ENCODE results near the gene HMGCL. TPM values are rescaled to one million over a fixed set of nuclear protein-coding genes. Genes with fewer than 3 reads are reported as not detected.
A peak's percentile ranks its signal among the peaks of the same experiment; 100 is the strongest.
"Not testable (repeated sequence)": the region's sequence is repeated elsewhere in the genome, so short reads cannot be mapped to it uniquely, and the experiment has no call there.

Gene HMGCL
- total RNA-seq, 2 experiments from 2014 or later, result 8.9 to 9.6 TPM

DNA sequence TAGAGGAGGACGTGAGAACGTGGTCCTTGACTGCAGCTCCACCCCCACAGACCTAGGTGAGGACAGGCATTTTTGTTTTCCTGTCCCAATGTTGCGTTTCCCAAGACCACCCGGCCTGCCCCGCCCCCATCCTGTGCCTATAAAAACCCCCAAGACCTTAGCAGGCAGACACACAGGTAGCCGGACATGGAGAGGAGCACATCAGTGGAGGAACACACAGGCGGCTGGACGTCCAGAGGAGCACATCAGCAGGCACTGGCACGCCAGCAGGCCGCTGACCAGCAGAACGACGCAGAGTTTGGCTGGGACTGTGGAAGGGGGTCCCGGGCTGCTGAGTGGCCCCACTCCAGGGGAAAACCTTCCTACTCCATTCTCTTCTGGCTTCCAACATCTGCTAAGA lies 12.7 kb upstream of the HMGCL start:
- TF ChIP-seq, protein P1, sequence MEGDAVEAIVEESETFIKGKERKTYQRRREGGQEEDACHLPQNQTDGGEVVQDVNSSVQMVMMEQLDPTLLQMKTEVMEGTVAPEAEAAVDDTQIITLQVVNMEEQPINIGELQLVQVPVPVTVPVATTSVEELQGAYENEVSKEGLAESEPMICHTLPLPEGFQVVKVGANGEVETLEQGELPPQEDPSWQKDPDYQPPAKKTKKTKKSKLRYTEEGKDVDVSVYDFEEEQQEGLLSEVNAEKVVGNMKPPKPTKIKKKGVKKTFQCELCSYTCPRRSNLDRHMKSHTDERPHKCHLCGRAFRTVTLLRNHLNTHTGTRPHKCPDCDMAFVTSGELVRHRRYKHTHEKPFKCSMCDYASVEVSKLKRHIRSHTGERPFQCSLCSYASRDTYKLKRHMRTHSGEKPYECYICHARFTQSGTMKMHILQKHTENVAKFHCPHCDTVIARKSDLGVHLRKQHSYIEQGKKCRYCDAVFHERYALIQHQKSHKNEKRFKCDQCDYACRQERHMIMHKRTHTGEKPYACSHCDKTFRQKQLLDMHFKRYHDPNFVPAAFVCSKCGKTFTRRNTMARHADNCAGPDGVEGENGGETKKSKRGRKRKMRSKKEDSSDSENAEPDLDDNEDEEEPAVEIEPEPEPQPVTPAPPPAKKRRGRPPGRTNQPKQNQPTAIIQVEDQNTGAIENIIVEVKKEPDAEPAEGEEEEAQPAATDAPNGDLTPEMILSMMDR (IDR thresholded peaks at IDR 0.05), result no peak
- intact Hi-C loops (cut with DNase I, micrococcal nuclease), result loop anchor here (1.0 to 5.0 kb wide), 3 partner anchors 13 to 36 kb away; partner anchors contain the start of genes FUCA1 (in 1 of the 2), GALE (in 1 of the 2) and HMGCL (in 1 of the 2)
- Histone ChIP-seq H3K36me3 (ENCODE audit: insufficient read depth, low read length) (no peaks in the 10 kb centered on the region), H3K4me1 (ENCODE audit: insufficient read depth, low read length) (peaks cover 10% of the 10 kb centered on the region), H3K9me3 (ENCODE audit: control insufficient read depth in 1 of 2, insufficient read depth in 1 of 2, low read length in 2 of 2) (no peaks in the 10 kb centered on the region), H3K4me3 (ENCODE audit: low read length) (peak overlapping the region; percentile 38), H3K27me3 (ENCODE audit: control insufficient read depth in 1 of 2, insufficient read depth in 2 of 2, low read length in 2 of 2) (no peaks in the 10 kb centered on the region), H3K27ac (ENCODE audit: low read depth in 1 of 2, low read length in 2 of 2) (no peak overlapping the region)
- CTCF ChIA-PET, result interaction anchor here (0.7 to 2.4 kb wide), 2 partner anchors 28 to 67 kb away, joined by 4 to 11 read pairs; no protein-coding TSS in a partner anchor
- Mint-ChIP-seq H3K4me3 (peak overlapping the region; percentile 65), H3K4me1 (ENCODE audit: low read depth) (peaks cover 12% of the 10 kb centered on the region), H3K27ac (no peak overlapping the region), H3K9me3 (no peaks in the 10 kb centered on the region), H3K27me3 (peaks cover 11% of the 10 kb centered on the region), H3K36me3 (ENCODE audit: low read depth) (no peaks in the 10 kb centered on the region)
- ATAC-seq (ENCODE audit: poor library complexity) (no peak), DNase-seq (peak in 2 of 14 experiments; percentile 11 to 32)
- POLR2A ChIA-PET, result interaction anchor here (0.6 to 3.0 kb wide), 3 partner anchors 13 to 37 kb away, joined by 3 to 17 read pairs (median 3); partner anchors contain the start of gene HMGCL

DNA sequence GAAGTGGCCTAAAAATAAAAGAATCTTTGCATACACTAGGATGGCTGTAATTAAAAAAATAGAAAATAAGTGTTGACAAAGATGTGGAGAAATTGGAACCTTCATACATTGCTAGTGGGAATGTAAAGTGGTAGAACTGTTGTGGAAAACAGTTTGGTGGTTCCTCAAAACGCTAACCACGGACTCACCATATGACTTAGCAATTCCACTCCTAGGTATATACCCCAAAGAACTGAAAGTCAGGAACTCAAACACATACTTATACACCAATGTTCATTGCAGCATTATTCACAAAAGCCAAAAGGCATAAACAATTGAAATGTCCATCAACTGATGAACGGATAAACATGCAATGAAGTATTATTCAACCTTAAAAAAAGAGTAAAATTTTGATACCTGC lies 10.8 kb upstream of the HMGCL start:
- no peaks in the 10 kb centered on the region for H3K36me3 ChIP-seq (ENCODE audit: insufficient read depth, low read length)
- no peaks in the 10 kb centered on the region for H3K36me3 Mint-ChIP-seq (ENCODE audit: low read depth)
- DNase-seq (peak in 2 of 14 experiments; percentile 2 to 28), ATAC-seq (ENCODE audit: poor library complexity) (no peak)
- H3K9me3 ChIP-seq (ENCODE audit: control insufficient read depth in 1 of 2, insufficient read depth in 1 of 2, low read length in 2 of 2), result no peaks in the 10 kb centered on the region
- no peaks in the 10 kb centered on the region for H3K27me3 ChIP-seq (ENCODE audit: control insufficient read depth in 1 of 2, insufficient read depth in 2 of 2, low read length in 2 of 2)
- H3K4me3 ChIP-seq (ENCODE audit: low read length), result no peak overlapping the region
- H3K27ac Mint-ChIP-seq, result no peak overlapping the region
- H3K4me1 Mint-ChIP-seq (ENCODE audit: low read depth), result peaks cover 12% of the 10 kb centered on the region
- intact Hi-C loops (cut with DNase I, micrococcal nuclease), result loop anchor here in 1 of 2 experiments (5.0 kb wide), 1 partner anchor 34 kb away; the partner anchor contains the start of gene GALE
- ChIA-PET CTCF (no interaction called here), POLR2A (no interaction called here)
- no peak overlapping the region for H3K4me3 Mint-ChIP-seq
- H3K27me3 Mint-ChIP-seq, result peaks cover 11% of the 10 kb centered on the region
- no peak overlapping the region for H3K27ac ChIP-seq (ENCODE audit: low read depth in 1 of 2, low read length in 2 of 2)
- no peaks in the 10 kb centered on the region for H3K9me3 Mint-ChIP-seq
- TF ChIP-seq, protein P1 (IDR thresholded peaks at IDR 0.05), result no peak
- H3K4me1 ChIP-seq (ENCODE audit: insufficient read depth, low read length), result peaks cover 10% of the 10 kb centered on the region

DNA sequence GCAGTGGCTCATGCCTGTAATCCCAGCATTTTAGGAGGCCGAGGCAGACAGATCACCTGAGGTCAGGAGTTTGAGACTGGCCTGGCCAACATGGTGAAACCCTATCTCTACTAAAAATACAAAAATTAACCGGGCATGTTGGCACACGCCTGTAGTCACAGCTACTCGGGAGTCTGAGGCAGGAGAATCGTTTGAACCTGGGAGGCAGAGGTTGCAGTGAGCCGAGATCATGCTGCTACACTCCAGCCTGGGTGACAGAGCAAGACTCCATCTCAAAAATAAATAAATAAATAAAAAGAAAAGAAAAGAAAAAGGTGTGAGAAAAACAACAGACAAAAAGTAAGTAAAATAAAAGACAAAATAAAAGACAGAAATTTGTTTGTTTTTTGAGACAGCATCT lies 8.9 kb upstream of the HMGCL start:
- H3K36me3 Mint-ChIP-seq (ENCODE audit: low read depth); H3K9me3 Mint-ChIP-seq; H3K4me3 Mint-ChIP-seq; H3K4me3 ChIP-seq (ENCODE audit: low read length); H3K4me1 ChIP-seq (ENCODE audit: insufficient read depth, low read length); H3K36me3 ChIP-seq (ENCODE audit: insufficient read depth, low read length); H3K27ac Mint-ChIP-seq; DNase-seq; intact Hi-C loops (cut with DNase I, micrococcal nuclease); ATAC-seq (ENCODE audit: poor library complexity); H3K9me3 ChIP-seq (ENCODE audit: control insufficient read depth in 1 of 2, insufficient read depth in 1 of 2, low read length in 2 of 2); H3K27ac ChIP-seq (ENCODE audit: low read depth in 1 of 2, low read length in 2 of 2); H3K27me3 ChIP-seq (ENCODE audit: control insufficient read depth in 1 of 2, insufficient read depth in 2 of 2, low read length in 2 of 2); POLR2A ChIA-PET: not testable (repeated sequence)
- peaks cover 11% of the 10 kb centered on the region for H3K27me3 Mint-ChIP-seq
- H3K4me1 Mint-ChIP-seq (ENCODE audit: low read depth), result peaks cover 12% of the 10 kb centered on the region
- CTCF ChIA-PET, result interaction anchor here (1.2 kb wide), 1 partner anchor 24 kb away, joined by 3 read pairs; no protein-coding TSS in a partner anchor

All from CD4-positive, alpha-beta T cell (primary cell).